ENCODE measurements around the gene FAM120A.

FAM120A gene

GRCh38 chr9:93592643-93593021 lies 141.1 kb downstream of the FAM120A start:
- DNase-seq (ENCODE audit: low read depth in 2 of 3, low spot score in 1 of 3), result no peak

- DNase-seq (ENCODE audit: low read depth in 2 of 3, low spot score in 1 of 3), result no peak
These were observed 141.7 kb downstream of the FAM120A start for GRCh38 chr9:93593144-93593658.

- no peak for DNase-seq (ENCODE audit: low read depth in 2 of 3, low spot score in 1 of 3)
These were observed 142.7 kb downstream of the FAM120A start for GRCh38 chr9:93594041-93594756.

- DNase-seq (ENCODE audit: low read depth in 2 of 3, low spot score in 1 of 3), result no peak
These were observed 144.0 kb downstream of the FAM120A start for GRCh38 chr9:93595461-93595860.

- DNase-seq (ENCODE audit: low read depth in 2 of 3, low spot score in 1 of 3), result no peak
These were observed 144.4 kb downstream of the FAM120A start for GRCh38 chr9:93595861-93596365.

GRCh38 chr9:93596399-93596798 lies 144.9 kb downstream of the FAM120A start:
- no peak for DNase-seq (ENCODE audit: low read depth in 2 of 3, low spot score in 1 of 3)

- no peak for DNase-seq (ENCODE audit: low read depth in 2 of 3, low spot score in 1 of 3)
These were observed 145.7 kb downstream of the FAM120A start for GRCh38 chr9:93597142-93597706.

- no peak for DNase-seq (ENCODE audit: low read depth in 2 of 3, low spot score in 1 of 3)
These were observed 146.6 kb downstream of the FAM120A start for GRCh38 chr9:93597871-93598646.

- no peak for DNase-seq (ENCODE audit: low read depth in 2 of 3, low spot score in 1 of 3)
These were observed 147.3 kb downstream of the FAM120A start for GRCh38 chr9:93598647-93599241.

- no peak for DNase-seq (ENCODE audit: low read depth in 2 of 3, low spot score in 1 of 3)
These were observed 148.3 kb downstream of the FAM120A start for GRCh38 chr9:93599571-93600403.

GRCh38 chr9:93600504-93600903 lies 149.0 kb downstream of the FAM120A start:
- DNase-seq (ENCODE audit: low read depth in 2 of 3, low spot score in 1 of 3), result no peak

- no peak for DNase-seq (ENCODE audit: low read depth in 2 of 3, low spot score in 1 of 3)
These were observed 149.6 kb downstream of the FAM120A start for GRCh38 chr9:93601063-93601462.

- DNase-seq (ENCODE audit: low read depth in 2 of 3, low spot score in 1 of 3), result no peak
These were observed 150.2 kb downstream of the FAM120A start for GRCh38 chr9:93601666-93602065.

- DNase-seq (ENCODE audit: low read depth in 2 of 3, low spot score in 1 of 3), result no peak
These were observed 151.5 kb downstream of the FAM120A start for GRCh38 chr9:93603011-93603410.

GRCh38 chr9:93603906-93604326 lies 152.4 kb downstream of the FAM120A start:
- no peak for DNase-seq (ENCODE audit: low read depth in 2 of 3, low spot score in 1 of 3)

- DNase-seq (ENCODE audit: low read depth in 2 of 3, low spot score in 1 of 3), result no peak
These were observed 154.7 kb downstream of the FAM120A start for GRCh38 chr9:93606187-93606586.

- DNase-seq (ENCODE audit: low read depth in 2 of 3, low spot score in 1 of 3), result no peak
These were observed 158.7 kb downstream of the FAM120A start for GRCh38 chr9:93610206-93610605.

- DNase-seq (ENCODE audit: low read depth in 2 of 3, low spot score in 1 of 3), result no peak
These were observed 160.7 kb downstream of the FAM120A start for GRCh38 chr9:93612052-93612795.

- DNase-seq (ENCODE audit: low read depth in 2 of 3, low spot score in 1 of 3), result no peak
These were observed 161.3 kb downstream of the FAM120A start for GRCh38 chr9:93612796-93613154.

- no peak for DNase-seq (ENCODE audit: low read depth in 2 of 3, low spot score in 1 of 3)
These were observed 161.7 kb downstream of the FAM120A start for GRCh38 chr9:93613174-93613573.

Measured in stimulated activated CD4-positive, alpha-beta T cell treated with anti-CD3 and anti-CD28 coated beads, Interleukin-12 subunit alpha, Interleukin-12 subunit beta, amount 100 ng/mL, for 48 hours (primary cell).